Endothelial cell of umbilical vein (primary cell): ENCODE measurements around the gene NBPF6.

Experiments
- POLR2A ChIP-seq: IDR thresholded peaks from 2 replicates; pipeline ENCODE4 v1.6.1; 2012; ENCODE audit warnings: low read depth, mild to moderate bottlenecking, control low read depth, low read length
- TF ChIP-seq, protein P1 (sequence below), 2 donors: IDR thresholded peaks; 1 replicate in 1 of 2; 2 replicates in 1 of 2; pipeline ENCODE4 v1.5.1; 2011; ENCODE audit warnings: low read length in 2 of 2, mild to moderate bottlenecking in 2 of 2, moderate library complexity in 2 of 2, control low read depth in 1 of 2, inconsistent platforms in 1 of 2, low read depth in 1 of 2; ENCODE audit not compliant: insufficient read depth in 1 of 2; ENCODE audit errors: extremely low read depth in 1 of 2

DNA sequence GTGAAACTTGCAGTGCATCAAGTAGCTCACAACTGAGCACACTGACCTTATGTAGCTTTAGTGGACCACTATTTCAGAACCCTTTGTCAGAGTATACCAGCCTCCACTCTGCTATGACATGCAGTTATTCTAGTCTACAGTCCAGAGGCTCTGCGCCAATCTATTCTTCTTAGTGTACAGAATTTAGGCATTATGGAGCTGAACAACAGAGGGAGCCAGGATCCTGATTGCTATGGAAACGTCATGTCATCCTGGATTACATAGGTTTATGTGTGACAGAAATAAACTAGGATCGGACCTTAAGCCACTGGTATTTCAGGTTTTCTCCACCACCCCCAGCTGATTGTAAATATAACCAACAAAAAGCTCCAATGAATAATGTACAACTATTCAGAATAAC is 61.6 kb downstream of the NBPF6 start:
- TF ChIP-seq, protein P1, sequence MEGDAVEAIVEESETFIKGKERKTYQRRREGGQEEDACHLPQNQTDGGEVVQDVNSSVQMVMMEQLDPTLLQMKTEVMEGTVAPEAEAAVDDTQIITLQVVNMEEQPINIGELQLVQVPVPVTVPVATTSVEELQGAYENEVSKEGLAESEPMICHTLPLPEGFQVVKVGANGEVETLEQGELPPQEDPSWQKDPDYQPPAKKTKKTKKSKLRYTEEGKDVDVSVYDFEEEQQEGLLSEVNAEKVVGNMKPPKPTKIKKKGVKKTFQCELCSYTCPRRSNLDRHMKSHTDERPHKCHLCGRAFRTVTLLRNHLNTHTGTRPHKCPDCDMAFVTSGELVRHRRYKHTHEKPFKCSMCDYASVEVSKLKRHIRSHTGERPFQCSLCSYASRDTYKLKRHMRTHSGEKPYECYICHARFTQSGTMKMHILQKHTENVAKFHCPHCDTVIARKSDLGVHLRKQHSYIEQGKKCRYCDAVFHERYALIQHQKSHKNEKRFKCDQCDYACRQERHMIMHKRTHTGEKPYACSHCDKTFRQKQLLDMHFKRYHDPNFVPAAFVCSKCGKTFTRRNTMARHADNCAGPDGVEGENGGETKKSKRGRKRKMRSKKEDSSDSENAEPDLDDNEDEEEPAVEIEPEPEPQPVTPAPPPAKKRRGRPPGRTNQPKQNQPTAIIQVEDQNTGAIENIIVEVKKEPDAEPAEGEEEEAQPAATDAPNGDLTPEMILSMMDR (IDR thresholded peaks at IDR 0.05; ENCODE audit: extremely low read depth in 1 of 2, insufficient read depth in 1 of 2, low read depth in 1 of 2, low read length in 2 of 2): no peak
- no peak for TF ChIP-seq POLR2A
